ENCODE results near the gene PLK3.

- TF ChIP-seq CTCF (conservative IDR thresholded peaks at IDR 0.05) (no peak), EZH2 (IDR thresholded peaks at IDR 0.05; ENCODE audit: low read depth) (no peak)
These were observed 12.8 kb downstream of the PLK3 start for GRCh38 chr1:44812822-44813543.

All from PC-9 (cell line).